Activated CD4-positive, alpha-beta T cell treated with anti-CD3 and anti-CD28 coated beads, Interleukin-2, Interleukin-6, amounts not matched to agents 100 ng/mL and 50 ng/mL, durations not matched to agents 16 hours and 8 hours (primary cell): ENCODE measurements around the gene ZNF488.

Source experiments
- DNase-seq: peaks from one replicate; pipeline ENCODE4 v3.0.0-alpha.2; 2020

The ZNF488 gene

DNA sequence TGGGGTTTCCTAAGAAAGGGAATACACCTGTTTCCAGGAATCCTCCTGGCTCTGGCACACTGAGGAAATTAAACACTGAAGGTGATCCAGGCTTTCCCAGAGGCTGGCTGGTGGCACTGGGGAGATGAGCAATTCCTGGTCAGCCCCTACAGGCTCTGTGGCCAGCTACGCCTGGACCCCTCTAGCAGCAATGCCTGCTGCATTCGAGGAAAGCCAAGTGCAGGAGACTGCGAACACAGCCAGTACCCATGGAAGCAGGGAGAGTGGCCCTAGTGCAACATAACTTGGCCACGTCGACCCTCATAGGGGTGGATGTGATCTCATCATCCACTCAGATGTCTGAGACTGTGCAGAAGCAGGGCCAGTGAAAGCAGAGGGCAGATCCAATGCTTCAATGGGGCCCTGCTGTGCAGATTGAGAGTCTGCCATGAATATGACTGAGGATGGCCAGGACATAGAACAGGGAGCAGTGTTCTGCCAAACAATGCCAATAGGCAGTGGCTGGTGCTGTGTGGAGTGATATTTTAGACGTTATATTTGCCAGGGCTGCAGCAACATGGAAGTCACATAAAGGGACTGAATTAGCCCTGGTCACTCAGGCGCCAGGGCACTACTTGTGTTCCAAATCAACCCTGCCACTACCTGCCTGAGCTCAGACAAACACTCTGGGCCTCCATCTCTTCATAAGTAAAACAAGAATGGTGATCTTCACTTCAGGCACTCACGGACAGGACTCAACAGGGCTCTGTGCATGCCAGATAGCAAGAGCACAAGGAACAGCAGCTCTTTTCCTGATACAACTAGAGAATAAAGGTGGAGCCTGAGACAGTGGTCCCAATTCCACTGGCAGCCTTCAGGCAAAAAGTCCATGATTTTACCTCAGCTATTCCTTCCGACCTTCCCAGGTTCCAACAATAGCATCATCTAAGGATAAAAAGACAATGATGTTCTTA lies 2.4 kb downstream of the ZNF488 start:
- no peak for DNase-seq

DNA sequence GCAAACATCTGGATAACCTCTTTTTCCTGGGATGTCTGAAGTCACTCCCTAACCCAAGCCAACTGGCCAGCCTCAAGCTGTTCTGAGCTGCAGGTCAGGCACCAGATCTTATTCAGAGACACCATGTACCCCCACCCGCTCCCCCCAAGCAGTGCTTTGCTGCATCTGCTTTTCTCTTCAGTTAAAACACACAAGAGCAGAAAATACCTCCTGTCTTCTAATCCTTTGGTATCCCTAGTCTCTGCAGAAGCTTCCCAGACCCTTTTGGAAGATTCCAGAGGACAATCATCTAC lies 3.0 kb downstream of the ZNF488 start:
- no peak for DNase-seq

GRCh38 chr10:47380341-47381102 lies 3.6 kb downstream of the ZNF488 start:
- DNase-seq = no peak

DNA sequence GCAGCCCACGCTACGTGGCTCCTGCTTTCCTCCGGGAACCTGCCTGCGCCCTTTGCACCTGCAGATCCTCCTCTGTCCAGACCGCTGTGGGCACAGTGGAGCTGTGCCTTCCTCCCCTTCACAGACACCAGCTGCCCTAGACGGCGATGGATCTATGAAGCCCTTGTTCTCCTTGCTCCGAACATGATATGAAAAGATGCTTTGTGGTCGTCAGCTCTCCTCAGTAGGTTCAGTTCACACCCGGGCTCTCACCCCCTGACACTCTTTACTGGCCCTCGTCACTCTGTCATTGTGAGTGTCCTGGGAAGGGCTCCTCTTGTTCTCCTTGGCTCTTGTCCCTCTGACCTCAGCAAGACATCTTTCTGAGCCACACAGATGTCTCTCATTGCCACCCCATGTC lies 4.2 kb downstream of the ZNF488 start:
- DNase-seq = no peak

- no peak for DNase-seq
These were observed 4.7 kb downstream of the ZNF488 start for GRCh38 chr10:47379445-47379785.

DNA sequence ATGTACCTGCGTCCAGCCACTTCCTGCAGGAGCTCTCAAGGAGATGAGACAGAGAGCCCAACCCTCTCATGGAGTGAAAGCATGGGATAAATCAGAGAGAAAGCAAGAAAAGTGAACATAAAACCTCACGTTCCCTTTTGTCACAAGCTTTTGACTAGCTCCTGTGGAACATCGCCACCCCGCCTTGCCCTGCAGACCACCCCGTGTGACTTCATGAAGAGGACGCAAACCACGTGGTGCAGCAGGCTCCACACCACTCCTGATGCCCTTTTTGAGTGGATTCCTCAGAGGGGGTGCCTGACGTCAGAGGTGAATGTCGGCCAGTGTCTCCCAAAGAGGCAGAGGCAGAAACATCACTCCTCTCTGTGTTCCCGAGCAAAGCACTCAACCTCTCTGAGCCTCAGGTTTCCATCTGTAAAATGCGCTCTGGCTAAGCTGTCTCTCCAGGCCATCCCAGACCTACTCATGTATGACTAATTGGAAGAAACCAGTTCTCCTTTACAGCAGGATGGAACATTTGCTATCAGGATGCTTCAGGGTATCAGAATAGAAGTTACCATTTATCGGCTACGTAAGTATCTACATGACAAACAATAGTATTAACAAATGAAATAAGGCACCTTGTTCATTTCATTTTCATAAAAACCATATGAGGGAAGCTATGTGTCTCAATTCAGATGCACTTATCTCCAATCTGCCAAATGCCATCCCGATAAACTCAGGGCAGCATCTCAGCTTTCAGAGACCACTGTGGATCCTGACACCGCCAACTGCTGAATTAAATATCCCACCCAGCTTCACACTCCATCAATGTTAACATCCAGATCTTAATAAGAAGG lies 5.3 kb downstream of the ZNF488 start:
- DNase-seq = no peak

- DNase-seq = no peak
These were observed 5.9 kb downstream of the ZNF488 start for GRCh38 chr10:47378183-47378510.

DNA sequence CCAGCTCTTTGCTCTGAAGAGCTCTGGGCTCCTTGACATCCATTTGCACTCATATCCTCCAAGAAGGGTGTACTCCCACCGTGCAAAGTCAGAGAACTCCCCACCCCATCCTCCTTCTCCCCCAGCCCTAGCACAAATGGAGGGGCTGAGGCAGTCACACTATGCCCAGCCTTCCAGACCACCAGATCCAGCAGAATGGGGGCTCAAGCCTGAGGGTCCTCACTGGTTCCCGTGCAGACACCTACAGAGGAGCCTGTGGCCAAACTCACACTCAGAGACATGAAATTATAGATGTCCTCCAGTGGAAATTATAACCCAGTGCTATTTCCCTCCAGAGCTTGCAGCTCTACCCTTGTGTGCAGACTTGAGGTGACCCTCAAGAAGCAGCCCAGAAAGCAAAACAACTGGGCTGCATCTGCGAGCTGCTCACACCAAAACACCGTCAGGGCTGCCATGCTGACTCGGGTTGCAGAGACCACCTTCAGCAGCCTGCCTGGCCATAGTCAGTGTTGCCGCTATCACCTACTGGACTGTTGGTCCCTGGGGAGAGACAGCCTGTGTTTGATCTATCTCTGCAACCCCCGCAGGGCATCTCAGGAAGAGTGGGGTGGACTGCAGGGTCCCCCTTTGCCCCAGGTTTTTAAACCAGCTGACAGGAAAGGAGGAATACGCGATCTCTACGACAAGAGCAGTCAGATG lies 7.4 kb downstream of the ZNF488 start:
- no peak for DNase-seq

GRCh38 chr10:47374611-47375536 lies 9.2 kb downstream of the ZNF488 start:
- DNase-seq = no peak

DNA sequence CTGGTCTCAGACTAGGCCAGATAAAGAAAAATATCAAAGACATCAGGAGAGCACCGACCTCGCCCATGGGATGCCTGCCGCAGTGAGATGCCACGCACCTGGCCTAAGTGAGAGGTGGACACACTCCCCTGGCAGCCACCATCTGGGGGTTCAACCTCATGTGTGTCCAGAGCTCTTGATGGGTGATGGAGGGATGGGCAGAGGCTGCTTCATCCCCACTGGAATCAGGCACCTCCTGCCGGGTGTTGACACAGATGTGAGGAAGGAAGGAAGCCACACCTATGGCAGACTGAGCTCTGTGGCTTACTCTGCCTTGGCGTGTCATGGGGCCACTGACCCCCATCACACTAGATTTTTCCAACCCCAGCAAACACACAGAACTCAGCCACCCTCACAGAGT lies 11.4 kb downstream of the ZNF488 start:
- DNase-seq = no peak

- no peak for DNase-seq
These were observed 12.2 kb downstream of the ZNF488 start for GRCh38 chr10:47371629-47372485.

DNA sequence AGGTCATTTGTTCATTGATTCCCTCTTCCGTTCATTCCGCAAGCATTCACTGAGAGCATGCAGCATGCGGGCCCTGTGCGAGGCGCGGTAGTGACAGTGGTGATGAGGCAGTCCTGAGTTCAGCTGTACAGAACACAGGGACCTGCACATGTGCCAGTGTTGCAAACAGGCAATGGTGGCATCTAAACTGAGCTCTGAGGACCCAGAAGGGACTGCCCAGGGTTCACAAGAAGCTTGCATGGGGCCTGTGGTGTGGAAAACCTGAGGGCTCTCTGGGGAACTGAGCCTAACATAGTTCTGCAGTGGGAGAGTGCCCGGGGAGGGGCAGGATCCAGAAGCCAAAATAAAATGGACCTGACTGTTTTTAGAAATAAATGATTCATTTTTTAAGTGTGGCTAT lies 13.2 kb downstream of the ZNF488 start:
- no peak for DNase-seq

DNA sequence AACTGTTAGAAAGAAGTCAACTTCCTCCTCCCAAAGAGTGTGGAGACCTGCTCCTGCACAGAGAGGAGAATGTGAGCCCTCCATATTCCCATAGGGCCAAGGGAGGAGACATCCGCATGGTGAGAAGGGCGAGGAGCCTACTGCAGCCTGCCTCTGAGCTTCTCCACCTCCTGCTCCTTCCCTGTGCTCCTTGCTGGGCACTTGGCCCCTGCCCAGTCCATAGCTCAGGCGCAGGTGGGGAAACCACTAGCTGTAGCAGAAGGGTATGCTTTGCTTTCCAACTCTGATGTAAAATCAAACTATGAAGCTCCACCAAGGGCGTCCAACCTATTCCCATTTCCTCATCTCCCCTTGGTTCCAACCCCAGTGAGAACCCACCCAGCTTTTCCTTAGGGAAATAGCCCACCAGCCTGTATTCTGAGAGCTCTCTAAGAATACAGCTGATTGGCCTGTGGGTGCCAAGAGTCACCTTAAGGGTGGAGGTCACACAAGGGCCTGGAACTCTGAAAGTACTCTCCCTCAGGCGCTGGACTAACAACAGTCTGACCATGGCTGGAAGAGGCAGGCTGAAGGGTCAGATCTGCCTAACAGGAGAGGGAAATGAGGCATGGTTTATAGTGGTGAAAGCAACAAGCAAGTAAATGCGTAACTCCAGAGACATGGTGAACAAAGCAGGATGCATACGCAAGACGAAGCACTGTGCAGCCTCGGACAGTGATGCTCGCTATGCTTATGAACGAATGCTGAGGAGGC lies 13.9 kb downstream of the ZNF488 start:
- DNase-seq = no peak

DNA sequence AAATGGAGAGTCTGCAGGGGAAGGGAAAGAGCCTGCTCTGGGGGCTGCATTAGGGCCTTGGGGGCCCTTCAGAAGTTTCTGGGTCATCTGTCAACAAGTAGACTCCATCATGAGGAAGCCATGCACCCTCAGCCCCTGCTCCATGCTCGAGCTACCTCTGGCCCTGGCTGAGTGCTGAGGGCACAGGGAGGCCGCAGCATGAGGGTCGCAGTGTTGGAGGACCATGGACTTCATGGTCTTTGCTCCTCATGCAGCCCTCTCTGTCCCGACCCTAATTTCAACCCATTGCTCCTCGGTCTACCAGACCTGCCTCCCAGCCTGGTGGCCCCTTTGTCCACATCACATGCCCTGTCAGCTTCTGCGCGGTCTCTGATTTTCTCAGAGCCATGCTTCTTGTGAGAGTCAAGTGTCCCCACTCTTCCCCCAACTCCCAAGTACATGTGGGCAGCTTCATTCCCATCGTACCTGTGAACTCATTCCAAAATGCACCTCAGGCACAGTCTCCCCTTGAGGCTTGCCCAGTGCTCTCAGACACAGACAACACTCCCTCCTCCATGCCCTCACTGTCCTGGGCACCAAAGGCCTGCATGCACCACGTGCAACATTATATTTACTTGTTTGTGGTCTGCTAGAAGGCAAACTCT lies 14.7 kb downstream of the ZNF488 start:
- DNase-seq = no peak

GRCh38 chr10:47368431-47369180 lies 15.5 kb downstream of the ZNF488 start:
- DNase-seq = no peak

DNA sequence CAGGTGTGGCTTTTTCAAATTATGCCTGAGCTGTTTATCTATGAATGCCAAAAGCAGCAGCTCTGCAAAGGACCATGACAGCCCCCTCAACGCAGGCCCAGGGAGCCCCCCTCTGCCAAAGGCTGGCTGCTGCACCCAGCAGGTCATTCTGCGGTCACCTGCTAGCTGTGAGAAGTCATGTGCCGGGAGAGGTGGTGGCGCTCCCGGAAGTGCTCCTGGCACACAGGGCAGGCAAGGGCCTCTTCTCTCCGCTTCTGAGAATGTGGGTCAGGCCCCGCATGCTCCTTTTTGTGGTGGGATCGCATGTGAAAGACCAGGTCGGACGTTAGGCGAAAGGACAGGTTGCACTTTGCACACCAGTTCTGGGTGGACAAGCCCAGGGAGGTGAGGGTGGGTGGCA lies 16.4 kb downstream of the ZNF488 start:
- no peak for DNase-seq

GRCh38 chr10:47366731-47367460 lies 17.2 kb downstream of the ZNF488 start:
- no peak for DNase-seq

DNA sequence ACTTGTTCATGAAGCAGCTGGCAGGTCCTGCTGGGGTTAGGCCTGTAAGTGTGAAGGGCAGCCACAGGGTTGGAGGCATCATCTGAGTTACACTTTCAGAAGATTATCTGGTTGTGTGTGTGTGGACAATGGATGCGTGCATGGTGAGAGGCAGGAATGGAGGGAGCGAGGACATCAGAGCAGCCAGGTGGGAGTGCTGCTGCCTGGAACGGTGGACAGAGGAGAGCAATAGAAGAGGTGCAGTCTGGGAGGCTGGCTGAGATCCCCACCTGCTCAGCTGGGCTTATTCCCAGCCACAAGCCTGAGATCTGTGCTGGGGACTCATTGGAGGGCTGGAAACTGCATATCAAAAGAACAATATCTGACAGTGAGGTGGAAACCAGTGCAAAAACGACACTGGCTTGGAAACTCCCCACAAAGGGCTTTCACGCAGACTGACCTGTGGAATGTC lies 17.9 kb downstream of the ZNF488 start:
- DNase-seq = no peak
